OCI-LY7 (cell line): ENCODE data around the gene ZNF232.
"Not testable (repeated sequence)": the region's sequence is repeated elsewhere in the genome, so short reads cannot be mapped to it uniquely, and the experiment has no call there.

Source experiments
- EZH2phosphoT487 ChIP-seq: fragments of 200-600 bp; sonication (generic); IDR thresholded peaks from 2 replicates; pipeline ENCODE4 v1.6.1; 2018; ENCODE audit warnings: low read depth, borderline replicate concordance, mild to moderate bottlenecking, mixed run types, antibody characterized with exemption, low read length, moderate library complexity, mixed read lengths
- TF ChIP-seq, protein P1 (sequence below): fragments of 200-600 bp; sonication (generic); conservative IDR thresholded peaks from 2 replicates; pipeline ENCODE4 v1.5.1; 2014; ENCODE audit warnings: mild to moderate bottlenecking, antibody characterized with exemption, low read length, moderate library complexity, mixed read lengths

DNA sequence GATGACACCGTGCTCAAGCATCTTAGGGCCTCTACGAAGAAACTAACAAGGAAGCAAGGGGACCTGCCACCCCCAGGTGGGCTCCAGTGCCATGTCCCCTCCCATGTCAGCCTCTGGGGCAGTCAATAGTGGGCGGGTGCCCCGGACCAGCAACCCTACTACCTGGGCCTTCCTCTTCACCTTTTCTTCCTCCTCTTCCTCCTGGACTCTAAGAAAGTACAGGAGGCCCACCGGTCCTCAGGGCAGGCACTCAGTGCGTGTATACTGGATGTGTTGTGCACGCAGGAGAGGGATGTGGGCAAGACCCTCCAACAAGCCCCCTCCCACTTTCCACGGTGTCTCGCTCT is 26.5 kb upstream of the ZNF232 start:
- TF ChIP-seq, protein P1, sequence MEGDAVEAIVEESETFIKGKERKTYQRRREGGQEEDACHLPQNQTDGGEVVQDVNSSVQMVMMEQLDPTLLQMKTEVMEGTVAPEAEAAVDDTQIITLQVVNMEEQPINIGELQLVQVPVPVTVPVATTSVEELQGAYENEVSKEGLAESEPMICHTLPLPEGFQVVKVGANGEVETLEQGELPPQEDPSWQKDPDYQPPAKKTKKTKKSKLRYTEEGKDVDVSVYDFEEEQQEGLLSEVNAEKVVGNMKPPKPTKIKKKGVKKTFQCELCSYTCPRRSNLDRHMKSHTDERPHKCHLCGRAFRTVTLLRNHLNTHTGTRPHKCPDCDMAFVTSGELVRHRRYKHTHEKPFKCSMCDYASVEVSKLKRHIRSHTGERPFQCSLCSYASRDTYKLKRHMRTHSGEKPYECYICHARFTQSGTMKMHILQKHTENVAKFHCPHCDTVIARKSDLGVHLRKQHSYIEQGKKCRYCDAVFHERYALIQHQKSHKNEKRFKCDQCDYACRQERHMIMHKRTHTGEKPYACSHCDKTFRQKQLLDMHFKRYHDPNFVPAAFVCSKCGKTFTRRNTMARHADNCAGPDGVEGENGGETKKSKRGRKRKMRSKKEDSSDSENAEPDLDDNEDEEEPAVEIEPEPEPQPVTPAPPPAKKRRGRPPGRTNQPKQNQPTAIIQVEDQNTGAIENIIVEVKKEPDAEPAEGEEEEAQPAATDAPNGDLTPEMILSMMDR, result not testable (repeated sequence)
- not testable (repeated sequence) for TF ChIP-seq EZH2phosphoT487
